Ovary (tissue), 3 donors: ENCODE measurements around the gene SOX6.

Experiments used
- CTCF ChIP-seq, 3 donors: fragments of 450-650 bp in 2 of 3; fragments of 200-600 bp in 1 of 3; IDR thresholded peaks; one replicate each; pipeline versions ENCODE4 v1.5.1 to v1.8.0; 2016 to 2022; ENCODE audit warnings: antibody characterized with exemption in 3 of 3, mild to moderate bottlenecking in 1 of 3
- EP300 ChIP-seq: sonication (generic); formaldehyde crosslinking; IDR thresholded peaks from one replicate; pipeline ENCODE4 v1.6.1; 2017; ENCODE audit warnings: antibody characterized with exemption
- donor health status: DM: no; HTN: no; CAD: no.

DNA sequence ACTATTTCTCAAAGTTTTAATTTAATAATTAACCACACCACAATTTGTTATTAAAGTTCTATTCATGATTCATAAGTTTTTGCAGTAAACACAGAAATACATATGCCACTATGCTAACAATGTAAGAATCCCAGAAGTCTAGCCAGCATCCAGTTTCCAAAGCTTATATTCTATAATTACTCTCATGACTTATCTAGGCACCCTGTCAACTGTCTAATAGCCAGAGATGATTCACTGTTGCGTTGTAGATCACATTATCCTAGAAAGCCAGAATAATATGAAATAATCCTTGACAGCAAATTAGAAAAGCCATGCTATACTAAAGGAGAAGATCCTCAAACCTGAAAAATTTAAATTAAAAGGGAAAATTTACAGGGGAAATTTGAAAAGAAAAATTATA, 141.0 kb downstream of the SOX6 start:
- TF ChIP-seq CTCF (IDR thresholded peaks at IDR 0.05) = no peak
- no peak for TF ChIP-seq EP300
